Natural killer cell (primary cell): Measurements from ENCODE around the gene ZNF460. TPM values are rescaled to one million over a fixed set of nuclear protein-coding genes. Genes with fewer than 3 reads are reported as not detected.

Experiments used
- ATAC-seq, 3 donors: fragments of 150-1000 bp in 2 of 3; fragments of 200-7000 bp in 1 of 3; cut with Tn5 transposase; 1 replicate in 1 of 3; 2 replicates in 2 of 3; pipeline ENCODE4 v1.10.0; 2021; ENCODE audit warnings: mild to moderate bottlenecking in 2 of 3, moderate library complexity in 2 of 3
- DNase-seq, 2 donors: peaks; one replicate each; pipeline versions ENCODE4 v3.0.0 to v3.0.0-alpha.2; 2013 to 2021; ENCODE audit warnings: mixed read lengths in 1 of 2
- H3K27ac ChIP-seq: one replicate; pipeline ENCODE4 v1.5.1; 2013; ENCODE audit warnings: mild to moderate bottlenecking, low read length
- H3K27me3 ChIP-seq: one replicate; pipeline ENCODE4 v1.6.1; 2013; ENCODE audit warnings: low read length; ENCODE audit not compliant: control insufficient read depth, insufficient read depth
- H3K36me3 ChIP-seq: one replicate; pipeline ENCODE4 v1.6.1; 2013; ENCODE audit warnings: low read length; ENCODE audit not compliant: control insufficient read depth, insufficient read depth
- H3K4me1 ChIP-seq: one replicate; pipeline ENCODE4 v1.6.1; 2013; ENCODE audit warnings: low read length; ENCODE audit not compliant: control insufficient read depth, insufficient read depth
- H3K4me3 ChIP-seq: one replicate; pipeline ENCODE4 v1.5.1; 2013; ENCODE audit warnings: low read length
- H3K9me3 ChIP-seq: one replicate; pipeline ENCODE4 v1.6.1; 2013; ENCODE audit warnings: low read length; ENCODE audit not compliant: control insufficient read depth, insufficient read depth
- H3K27ac Mint-ChIP-seq, 2 donors: one replicate each; pipeline ENCODE4 v1.8.0; 2022; ENCODE audit warnings: mild to moderate bottlenecking in 2 of 2, mixed read lengths in 2 of 2, moderate library complexity in 1 of 2
- H3K27me3 Mint-ChIP-seq, 2 donors: one replicate each; pipeline ENCODE4 v1.8.0; 2022; ENCODE audit warnings: low read depth in 2 of 2, mixed read lengths in 2 of 2
- H3K36me3 Mint-ChIP-seq: one replicate; pipeline ENCODE4 v1.8.0; 2022; ENCODE audit warnings: mixed read lengths
- H3K4me1 Mint-ChIP-seq, 2 donors: one replicate each; pipeline ENCODE4 v1.8.0; 2022; ENCODE audit warnings: mixed read lengths in 2 of 2
- H3K4me3 Mint-ChIP-seq: one replicate; pipeline ENCODE4 v1.8.0; 2022; ENCODE audit warnings: mild to moderate bottlenecking, moderate library complexity, mixed read lengths
- H3K9me3 Mint-ChIP-seq, 2 donors: one replicate each; pipeline ENCODE4 v1.8.0; 2022; ENCODE audit warnings: mixed read lengths in 2 of 2
- CTCF ChIP-seq: fragments of 200-600 bp; IDR thresholded peaks from one replicate; pipeline ENCODE4 v1.8.0; 2022; ENCODE audit warnings: antibody characterized with exemption
- WGBS: methylation state at CpG from one replicate; pipeline ENCODE4 v1.1.7; 2013; ENCODE audit warnings: missing lambda C conversion rate; ENCODE audit not compliant: insufficient coverage; 5-methylcytosine and 5-hydroxymethylcytosine counted together
- intact Hi-C: fragments of 100-400 bp; cut with micrococcal nuclease; formaldehyde crosslinking; loops from one replicate; pipeline ENCODE4 v1.14.2; 2022
- total RNA-seq, 4 donors: library from RNA; stranded (reverse); fragments of 120-200 nt in 1 of 4; gene quantifications; one replicate each; pipeline versions ENCODE4 v1.2.3 to v1.2.4, GENCODE V29; 2013 to 2022

ZNF460 gene
- total RNA-seq, 3 donors from 2014 or later (not counting 1 experiment from before 2014, with no cell fraction given) = 67.8 to 74.1 (median 69.7) TPM

- Mint-ChIP-seq H3K27ac (no peak overlapping the region), H3K4me1 (peaks cover 13% of the 10 kb centered on the region in 2 donors), H3K36me3 (peaks cover 5% of the 10 kb centered on the region), H3K9me3 (peaks cover 3% of the 10 kb centered on the region in 2 donors), H3K27me3 (no peaks in the 10 kb centered on the region), H3K4me3 (no peak overlapping the region)
- peaks cover 8% of the 10 kb centered on the region for H3K9me3 ChIP-seq
- no peak for TF ChIP-seq CTCF
- 0% methylated on average over 1 of the region's 1 CpG for WGBS
- no peaks in the 10 kb centered on the region for H3K27me3 ChIP-seq
- no peak for DNase-seq
- ATAC-seq = no peak
- intact Hi-C loops = no loop called here
- peaks cover 10% of the 10 kb centered on the region for H3K4me1 ChIP-seq
- H3K27ac ChIP-seq = no peak overlapping the region
- H3K36me3 ChIP-seq = peaks cover 6% of the 10 kb centered on the region
- no peak overlapping the region for H3K4me3 ChIP-seq
Observed at GRCh38 chr19:57305056-57305455, 24.8 kb downstream of the ZNF460 start.

GRCh38 chr19:57308514-57308913 is 28.2 kb downstream of the ZNF460 start:
- Histone ChIP-seq H3K27ac (no peak overlapping the region), H3K4me3 (no peak overlapping the region), H3K27me3 (no peaks in the 10 kb centered on the region), H3K9me3 (peaks cover 10% of the 10 kb centered on the region), H3K4me1 (peaks cover 10% of the 10 kb centered on the region), H3K36me3 (peaks cover 3% of the 10 kb centered on the region)
- Mint-ChIP-seq H3K4me3 (no peak overlapping the region), H3K27me3 (peaks cover 6 to 12% of the 10 kb centered on the region in 2 donors), H3K9me3 (peaks cover 3% of the 10 kb centered on the region in 2 donors), H3K4me1 (peaks cover 9 to 10% of the 10 kb centered on the region in 2 donors), H3K27ac (peak overlapping the region in 1 of 2 donors; percentile 23), H3K36me3 (peaks cover 7% of the 10 kb centered on the region)
- ATAC-seq = no peak
- intact Hi-C loops = no loop called here
- no peak for TF ChIP-seq CTCF
- DNase-seq = no peak

- DNase-seq (no peak), ATAC-seq (no peak)
- H3K9me3 Mint-ChIP-seq = peaks cover 3% of the 10 kb centered on the region in 2 donors
- H3K36me3 Mint-ChIP-seq = peaks cover 16% of the 10 kb centered on the region
- no peak overlapping the region for H3K4me3 Mint-ChIP-seq
- peaks cover 23 to 34% of the 10 kb centered on the region in 2 donors for H3K27me3 Mint-ChIP-seq
- peaks cover 9 to 10% of the 10 kb centered on the region in 2 donors for H3K4me1 Mint-ChIP-seq
- no peak overlapping the region for H3K4me3 ChIP-seq
- WGBS = 84% methylated on average over 2 of the region's 2 CpGs
- H3K27ac ChIP-seq = no peak overlapping the region
- H3K27ac Mint-ChIP-seq = no peak overlapping the region
- H3K9me3 ChIP-seq = peaks cover 10% of the 10 kb centered on the region
- peaks cover 4% of the 10 kb centered on the region for H3K27me3 ChIP-seq
- H3K4me1 ChIP-seq = peaks cover 10% of the 10 kb centered on the region
- no peaks in the 10 kb centered on the region for H3K36me3 ChIP-seq
- intact Hi-C loops = no loop called here
- TF ChIP-seq CTCF = no peak
Observed at GRCh38 chr19:57310792-57311191, 30.5 kb downstream of the ZNF460 start.

- 76% methylated on average over 4 of the region's 4 CpGs for WGBS
- H3K36me3 Mint-ChIP-seq = peaks cover 22% of the 10 kb centered on the region
Observed at GRCh38 chr19:57314146-57314545, 33.9 kb downstream of the ZNF460 start.

More at GRCh38 chr19:57314146-57314545, 33.9 kb downstream of the ZNF460 start:
- Histone ChIP-seq H3K4me3 (no peak overlapping the region), H3K27ac (no peak overlapping the region), H3K9me3 (peaks cover 7% of the 10 kb centered on the region), H3K27me3 (peaks cover 17% of the 10 kb centered on the region), H3K4me1 (peaks cover 6% of the 10 kb centered on the region), H3K36me3 (no peaks in the 10 kb centered on the region)
- no peak overlapping the region for H3K27ac Mint-ChIP-seq
- DNase-seq (no peak), ATAC-seq (no peak)
- no peak for TF ChIP-seq CTCF
- H3K27me3 Mint-ChIP-seq = peaks cover 46 to 57% of the 10 kb centered on the region in 2 donors
- H3K9me3 Mint-ChIP-seq = peaks cover 3 to 5% of the 10 kb centered on the region in 2 donors
- H3K4me3 Mint-ChIP-seq = no peak overlapping the region
- intact Hi-C loops = no loop called here
- peaks cover 6 to 9% of the 10 kb centered on the region in 2 donors for H3K4me1 Mint-ChIP-seq
